Spleen (tissue), 7 donors: ENCODE results near the gene TRNP1.

ENCODE experiments used
- CTCF ChIP-seq, 11 experiments: fragments of 200-600 bp in 7 of 11; fragments of 450-650 bp in 4 of 11; sonication (generic) in 4 of 11; IDR thresholded peaks in 8 of 11; conservative IDR thresholded peaks in 3 of 11; 1 replicate in 7 of 11; 2 replicates in 4 of 11; pipeline versions ENCODE4 v1.4.0 to v1.8.0; 2016 to 2021; ENCODE audit warnings: antibody characterized with exemption in 11 of 11, inconsistent platforms in 4 of 11, mild to moderate bottlenecking in 1 of 11
- POLR2AphosphoS5 ChIP-seq, 3 donors: sonication (generic); formaldehyde crosslinking; IDR thresholded peaks; one replicate each; pipeline ENCODE4 v1.5.1; 2017; ENCODE audit warnings: antibody characterized with exemption in 3 of 3
- donor health status: DM: no; HTN: no; CAD: no; lungs with moderate emphysema.
- donor health status: DM: no; HTN: no; CAD: no.
- donor health status: DM: no; HTN: no; CAD: no.

- no peak for TF ChIP-seq CTCF (IDR thresholded peaks at IDR 0.05 in 8 of 11, conservative IDR thresholded peaks at IDR 0.05 in 3 of 11)
- TF ChIP-seq POLR2AphosphoS5 (IDR thresholded peaks at IDR 0.05): no peak
Observed at GRCh38 chr1:27000090-27000816, 6.8 kb downstream of the TRNP1 start.
